PC-3 (cell line): ENCODE measurements around the gene AFF3. TPM values are rescaled to one million over a fixed set of nuclear protein-coding genes. Genes with fewer than 3 reads are reported as not detected.
"Not testable (repeated sequence)": the region's sequence is repeated elsewhere in the genome, so short reads cannot be mapped to it uniquely, and the experiment has no call there.

Source experiments
- ATAC-seq: fragments of 200-7000 bp; cut with Tn5 transposase; 2 replicates; pipeline ENCODE4 v1.9.1; 2020; ENCODE audit warnings: mild to moderate bottlenecking, moderate library complexity
- BruUV-seq: library from RNA; stranded (reverse); fragments of 400-500 nt; replicated peaks from 2 replicates; lab custom pipeline; 2021; lab: Mats Ljungman, UMichigan
- CTCF ChIA-PET: fragments of 300-600 bp; sonication (Branson Sonifier 250); formaldehyde crosslinking; loops from one replicate; lab custom pipeline; 2022; ENCODE audit warnings: antibody characterized with exemption; lab: Charles Lee
- POLR2A ChIA-PET: fragments of 300-600 bp; sonication (Branson Sonifier 250); formaldehyde crosslinking; loops from one replicate; lab custom pipeline; 2022; ENCODE audit warnings: antibody characterized with exemption; ENCODE audit not compliant: unreplicated experiment; lab: Charles Lee
- DNase-seq: peaks from one replicate; pipeline ENCODE4 v3.0.0-alpha.2; 2015
- H2AFZ ChIP-seq: fragments of 300-600 bp; sonication (generic); 2 replicates; pipeline ENCODE4 v1.6.0; 2016; ENCODE audit warnings: antibody characterized with exemption, low read length
- H3F3A ChIP-seq: fragments of 300-600 bp; sonication (generic); one replicate; pipeline ENCODE4 v1.6.0; 2017; ENCODE audit warnings: antibody characterized with exemption, low read length, control low read depth, mild to moderate bottlenecking; ENCODE audit not compliant: unreplicated experiment
- H3K27ac ChIP-seq: fragments of 300-600 bp; sonication (generic); 2 replicates; pipeline ENCODE4 v1.5.1; 2016; ENCODE audit warnings: mild to moderate bottlenecking, low read length
- H3K27me3 ChIP-seq: fragments of 300-600 bp; sonication (generic); 2 replicates; pipeline ENCODE4 v1.6.1; 2016; ENCODE audit warnings: low read length, mixed read lengths
- H3K36me3 ChIP-seq: fragments of 300-600 bp; sonication (generic); 2 replicates; pipeline ENCODE4 v1.6.1; 2016; ENCODE audit warnings: low read depth, mixed run types, low read length, mixed read lengths
- H3K4me1 ChIP-seq: fragments of 300-600 bp; sonication (generic); 2 replicates; pipeline ENCODE4 v1.5.1; 2016; ENCODE audit warnings: low read length; ENCODE audit not compliant: insufficient read depth
- H3K4me2 ChIP-seq: fragments of 300-600 bp; sonication (generic); 2 replicates; pipeline ENCODE4 v1.6.0; 2016; ENCODE audit warnings: low read length
- H3K4me3 ChIP-seq: fragments of 300-600 bp; sonication (generic); 2 replicates; pipeline ENCODE4 v1.5.1; 2016; ENCODE audit warnings: mild to moderate bottlenecking, low read length, mixed read lengths
- H3K79me2 ChIP-seq: fragments of 300-600 bp; sonication (generic); 2 replicates; pipeline ENCODE4 v1.6.1; 2017; ENCODE audit warnings: low read length, mixed read lengths
- H3K9ac ChIP-seq: fragments of 300-600 bp; sonication (generic); 2 replicates; pipeline ENCODE4 v1.6.0; 2016; ENCODE audit warnings: mild to moderate bottlenecking, low read length
- H3K9me2 ChIP-seq: fragments of 300-600 bp; sonication (generic); replicated peaks from 2 replicates; pipeline ENCODE4 v1.6.1; 2016; ENCODE audit warnings: mixed run types, low read length, mixed read lengths
- H3K9me3 ChIP-seq: fragments of 300-600 bp; sonication (generic); 2 replicates; pipeline ENCODE4 v1.6.1; 2016; ENCODE audit warnings: low read length, mixed read lengths
- H4K20me1 ChIP-seq: fragments of 300-600 bp; sonication (generic); 2 replicates; pipeline ENCODE4 v1.6.1; 2016; ENCODE audit warnings: low read length, mixed read lengths
- EZH2 ChIP-seq: fragments of 300-600 bp; sonication (generic); IDR thresholded peaks from one replicate; pipeline ENCODE4 v1.6.1; 2017; ENCODE audit warnings: antibody characterized with exemption, mild to moderate bottlenecking, low read length; ENCODE audit not compliant: unreplicated experiment
- EZH2phosphoT487 ChIP-seq: fragments of 300-600 bp; sonication (generic); IDR thresholded peaks from 2 replicates; pipeline ENCODE4 v1.6.1; 2018; ENCODE audit warnings: mild to moderate bottlenecking, antibody characterized with exemption, low read length, borderline replicate concordance
- intact Hi-C: fragments of 100-400 bp; cut with micrococcal nuclease; formaldehyde crosslinking; loops from 2 replicates; pipeline ENCODE4 v1.9.0; 2023
- total RNA-seq: library from RNA; depleted of rRNA; stranded (reverse); fragments of >200 nt; gene quantifications from 2 replicates; pipeline ENCODE4 v1.2.3, GENCODE V29; 2014
- TF ChIP-seq, protein P1 (sequence below): fragments of 300-600 bp; sonication (generic); conservative IDR thresholded peaks from 2 replicates; pipeline ENCODE4 v1.5.1; 2017; ENCODE audit warnings: antibody characterized with exemption, low read depth, mild to moderate bottlenecking, low read length

The AFF3 gene
- total RNA-seq, 1 experiment from 2014 or later = 0.04 TPM

DNA sequence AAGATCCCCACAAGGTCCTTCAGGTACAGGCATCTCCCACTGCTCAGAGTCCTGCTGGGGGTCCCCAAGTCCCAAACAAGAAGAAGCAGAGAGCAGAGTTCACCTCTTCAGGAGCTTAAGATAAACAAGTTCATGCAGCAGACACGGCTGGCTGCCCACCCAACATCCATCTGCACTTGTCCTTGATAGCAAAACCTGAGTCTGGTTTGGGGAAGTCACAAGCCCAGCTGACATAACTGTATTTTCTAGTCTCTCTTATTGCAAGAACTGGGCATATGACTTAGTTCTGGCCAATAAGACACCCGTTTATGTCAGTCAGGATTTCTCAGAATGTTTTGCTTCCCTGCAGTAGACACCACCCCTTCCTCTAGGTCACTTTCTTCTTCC lies 31.8 kb downstream of the AFF3 start:
- Histone ChIP-seq H4K20me1 (no peaks in the 10 kb centered on the region), H3K4me3 (no peak overlapping the region), H3K9me2 (no peaks in the 10 kb centered on the region), H3K9ac (no peak overlapping the region), H3K4me1 (no peaks in the 10 kb centered on the region), H3K9me3 (no peaks in the 10 kb centered on the region), H2AFZ (no peak overlapping the region), H3K79me2 (no peaks in the 10 kb centered on the region), H3K36me3 (no peaks in the 10 kb centered on the region), H3K27ac (no peak overlapping the region), H3K4me2 (no peak overlapping the region), H3K27me3 (peaks cover 60% of the 10 kb centered on the region), H3F3A (no peaks in the 10 kb centered on the region)
- POLR2A ChIA-PET = no interaction called here
- CTCF ChIA-PET = no interaction called here
- DNase-seq (no peak), ATAC-seq (no peak)
- intact Hi-C loops = no loop called here
- no TSS peak for BruUV-seq
- TF ChIP-seq EZH2 = no peak
- TF ChIP-seq, protein P1, sequence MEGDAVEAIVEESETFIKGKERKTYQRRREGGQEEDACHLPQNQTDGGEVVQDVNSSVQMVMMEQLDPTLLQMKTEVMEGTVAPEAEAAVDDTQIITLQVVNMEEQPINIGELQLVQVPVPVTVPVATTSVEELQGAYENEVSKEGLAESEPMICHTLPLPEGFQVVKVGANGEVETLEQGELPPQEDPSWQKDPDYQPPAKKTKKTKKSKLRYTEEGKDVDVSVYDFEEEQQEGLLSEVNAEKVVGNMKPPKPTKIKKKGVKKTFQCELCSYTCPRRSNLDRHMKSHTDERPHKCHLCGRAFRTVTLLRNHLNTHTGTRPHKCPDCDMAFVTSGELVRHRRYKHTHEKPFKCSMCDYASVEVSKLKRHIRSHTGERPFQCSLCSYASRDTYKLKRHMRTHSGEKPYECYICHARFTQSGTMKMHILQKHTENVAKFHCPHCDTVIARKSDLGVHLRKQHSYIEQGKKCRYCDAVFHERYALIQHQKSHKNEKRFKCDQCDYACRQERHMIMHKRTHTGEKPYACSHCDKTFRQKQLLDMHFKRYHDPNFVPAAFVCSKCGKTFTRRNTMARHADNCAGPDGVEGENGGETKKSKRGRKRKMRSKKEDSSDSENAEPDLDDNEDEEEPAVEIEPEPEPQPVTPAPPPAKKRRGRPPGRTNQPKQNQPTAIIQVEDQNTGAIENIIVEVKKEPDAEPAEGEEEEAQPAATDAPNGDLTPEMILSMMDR = no peak
- no peak for TF ChIP-seq EZH2phosphoT487

DNA sequence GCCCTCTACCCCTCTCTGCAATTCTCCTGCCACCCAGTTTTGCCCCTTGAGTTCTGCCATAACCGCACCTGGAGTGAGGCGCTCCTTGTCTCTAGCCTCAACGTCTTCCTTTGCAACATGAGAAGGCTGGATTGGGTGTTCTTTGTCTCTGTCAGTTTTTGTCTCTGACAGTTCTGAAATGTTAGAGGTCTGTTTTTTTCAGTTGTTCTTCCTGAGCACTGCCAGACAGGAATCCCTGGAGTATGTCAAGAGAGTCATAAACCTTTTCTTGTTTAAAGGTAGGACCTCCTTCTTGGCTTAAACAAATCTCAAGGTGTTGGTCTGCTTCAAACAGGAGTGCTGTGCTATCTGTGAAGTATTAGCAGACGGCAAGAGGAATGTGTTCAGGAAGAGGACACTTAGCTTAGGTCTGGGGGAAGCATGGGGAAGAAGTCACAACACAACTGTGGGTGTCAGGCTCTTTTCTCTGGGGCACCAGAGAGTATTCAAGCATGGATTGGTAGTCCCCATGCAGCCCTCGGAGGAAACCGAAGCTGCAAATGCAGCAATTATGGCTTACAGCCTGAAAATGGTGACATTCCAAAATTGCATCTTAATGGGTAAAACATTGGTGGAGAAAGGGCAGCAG lies 32.3 kb downstream of the AFF3 start:
- Histone ChIP-seq H3K4me2 (no peak overlapping the region), H3K27me3 (peaks cover 65% of the 10 kb centered on the region), H2AFZ (no peak overlapping the region), H3K27ac (no peak overlapping the region), H3K36me3 (no peaks in the 10 kb centered on the region), H3K4me3 (no peak overlapping the region), H3K79me2 (no peaks in the 10 kb centered on the region), H3K9me3 (no peaks in the 10 kb centered on the region), H3F3A (no peaks in the 10 kb centered on the region), H4K20me1 (no peaks in the 10 kb centered on the region), H3K9me2 (no peaks in the 10 kb centered on the region), H3K9ac (no peak overlapping the region), H3K4me1 (no peaks in the 10 kb centered on the region)
- ChIA-PET CTCF (no interaction called here), POLR2A (no interaction called here)
- DNase-seq (no peak), ATAC-seq (no peak)
- intact Hi-C loops = no loop called here
- TF ChIP-seq, protein P1 = no peak
- TF ChIP-seq EZH2phosphoT487 (no peak), EZH2 (no peak)
- no TSS peak for BruUV-seq

DNA sequence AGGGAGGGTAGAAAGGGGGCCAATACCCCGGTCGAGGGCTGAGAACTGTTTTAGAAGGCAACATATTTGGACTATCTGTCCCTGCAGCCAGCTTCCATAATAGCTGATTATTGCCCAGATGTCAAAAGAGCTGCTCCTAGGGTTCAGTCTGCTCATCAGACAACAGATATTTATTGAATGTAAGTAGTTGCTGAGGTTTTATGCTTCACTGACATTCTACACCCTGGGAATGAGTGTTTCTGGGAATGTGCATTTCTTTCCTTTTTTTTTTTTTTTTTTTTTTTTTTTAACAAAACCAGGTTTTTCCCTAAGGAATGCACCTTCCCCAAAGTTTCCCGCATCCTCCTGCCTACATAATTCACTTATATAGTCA lies 33.8 kb downstream of the AFF3 start:
- H3K4me1 ChIP-seq, H3K9me2 ChIP-seq, H3K4me3 ChIP-seq, BruUV-seq, H3K36me3 ChIP-seq, POLR2A ChIA-PET, H3K79me2 ChIP-seq, H4K20me1 ChIP-seq, CTCF ChIA-PET, H3K9me3 ChIP-seq, H3F3A ChIP-seq, intact Hi-C loops, H3K27ac ChIP-seq, ATAC-seq, H2AFZ ChIP-seq, H3K9ac ChIP-seq, DNase-seq, H3K4me2 ChIP-seq: not testable (repeated sequence)
- H3K27me3 ChIP-seq = peaks cover 66% of the 10 kb centered on the region
